ENCODE measurements around the gene TMEM26.

Gene TMEM26

DNA sequence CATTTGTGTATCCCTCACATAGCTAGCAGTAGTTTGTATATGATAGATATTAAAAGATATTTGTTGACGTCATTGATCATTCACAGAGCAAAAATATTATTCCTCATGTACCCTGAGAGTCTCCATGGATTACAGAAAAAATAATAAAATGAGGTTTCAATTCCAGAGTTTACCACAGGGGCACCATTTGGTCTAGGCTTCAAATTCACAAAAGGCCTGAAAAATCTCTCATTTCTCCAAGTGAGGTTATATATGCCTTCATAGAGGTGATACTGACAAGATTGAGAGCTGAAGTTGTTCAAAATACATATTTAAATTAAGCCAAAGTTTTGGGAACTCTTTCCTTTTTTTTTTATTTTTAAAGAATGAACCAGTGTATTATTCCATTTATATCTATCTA lies 52.7 kb downstream of the TMEM26 start:
- no peak overlapping the region for H3K27ac ChIP-seq (ENCODE audit: low read depth, low read length)
- H3K4ac ChIP-seq (ENCODE audit: low read depth, low read length) = no peak overlapping the region
- DNase-seq = no peak
- H2BK5ac ChIP-seq (ENCODE audit: low read length) = no peak overlapping the region
- no peaks in the 10 kb centered on the region for H3K36me3 ChIP-seq (ENCODE audit: control insufficient read depth, insufficient read depth, low read length)
- no peak overlapping the region for H2BK120ac ChIP-seq (ENCODE audit: low read depth, low read length)
- H3K4me3 ChIP-seq (ENCODE audit: low read length) = no peak overlapping the region
- no peaks in the 10 kb centered on the region for H3K79me2 ChIP-seq (ENCODE audit: control insufficient read depth, insufficient read depth, low read length)
- H3K79me1 ChIP-seq (ENCODE audit: low read length) = no peaks in the 10 kb centered on the region
- H4K5ac ChIP-seq (ENCODE audit: low read length) = no peak overlapping the region
- no peak overlapping the region for H4K8ac ChIP-seq (ENCODE audit: low read depth, low read length)
- WGBS (ENCODE audit: extremely low coverage, insufficient coverage, low lambda C conversion rate) = no CpG with 5 or more reads among the region's 1 CpG
- H3K4me2 ChIP-seq (ENCODE audit: low read length) = no peak overlapping the region
- H3K4me1 ChIP-seq (ENCODE audit: control insufficient read depth, low read depth, low read length) = no peaks in the 10 kb centered on the region
- H3K56ac ChIP-seq (ENCODE audit: low read length) = no peak overlapping the region
- no peak overlapping the region for H2BK15ac ChIP-seq (replicated peaks; ENCODE audit: low read depth)
- H3K27me3 ChIP-seq (ENCODE audit: insufficient read depth, low read length, poor library complexity) = no peaks in the 10 kb centered on the region
- H2AK5ac ChIP-seq (ENCODE audit: low read length) = no peak overlapping the region
- H3K23ac ChIP-seq (ENCODE audit: low read length) = no peak overlapping the region
- H3K9ac ChIP-seq (ENCODE audit: low read length) = no peak overlapping the region
- H3K18ac ChIP-seq (ENCODE audit: low read length) = no peak overlapping the region

DNA sequence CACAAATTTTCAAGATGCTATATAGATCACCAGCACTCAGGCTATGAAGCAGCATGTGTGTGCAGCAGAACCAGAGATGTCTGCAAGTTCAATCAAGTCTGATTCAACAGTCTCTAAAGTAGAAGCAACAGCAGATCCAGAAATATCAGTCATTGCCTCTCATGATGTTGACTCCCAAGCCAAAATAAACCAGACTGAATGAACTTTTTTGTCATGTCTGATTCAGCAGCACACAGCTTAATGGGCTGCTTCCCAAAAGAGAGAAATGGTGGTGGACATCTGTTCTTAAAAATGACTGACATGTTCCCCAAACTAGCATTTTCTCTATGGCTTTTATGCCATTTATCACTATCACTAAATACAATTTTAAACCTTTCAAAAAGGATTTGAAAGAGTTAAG lies 53.8 kb downstream of the TMEM26 start:
- Histone ChIP-seq H3K9ac (ENCODE audit: low read length) (no peak overlapping the region), H3K79me1 (ENCODE audit: low read length) (no peaks in the 10 kb centered on the region), H2AK5ac (ENCODE audit: low read length) (no peak overlapping the region), H3K36me3 (ENCODE audit: control insufficient read depth, insufficient read depth, low read length) (no peaks in the 10 kb centered on the region), H3K4me1 (ENCODE audit: control insufficient read depth, low read depth, low read length) (no peaks in the 10 kb centered on the region), H2BK15ac (replicated peaks; ENCODE audit: low read depth) (no peak overlapping the region), H3K79me2 (ENCODE audit: control insufficient read depth, insufficient read depth, low read length) (no peaks in the 10 kb centered on the region), H3K27me3 (ENCODE audit: insufficient read depth, low read length, poor library complexity) (no peaks in the 10 kb centered on the region), H3K4me3 (ENCODE audit: low read length) (no peak overlapping the region), H3K23ac (ENCODE audit: low read length) (no peak overlapping the region), H3K18ac (ENCODE audit: low read length) (no peak overlapping the region), H3K27ac (ENCODE audit: low read depth, low read length) (no peak overlapping the region), H4K8ac (ENCODE audit: low read depth, low read length) (no peak overlapping the region), H2BK120ac (ENCODE audit: low read depth, low read length) (no peak overlapping the region), H2BK5ac (ENCODE audit: low read length) (no peak overlapping the region), H3K4ac (ENCODE audit: low read depth, low read length) (no peak overlapping the region), H3K56ac (ENCODE audit: low read length) (no peak overlapping the region), H3K4me2 (ENCODE audit: low read length) (no peak overlapping the region), H4K5ac (ENCODE audit: low read length) (no peak overlapping the region)
- no peak for DNase-seq

DNA sequence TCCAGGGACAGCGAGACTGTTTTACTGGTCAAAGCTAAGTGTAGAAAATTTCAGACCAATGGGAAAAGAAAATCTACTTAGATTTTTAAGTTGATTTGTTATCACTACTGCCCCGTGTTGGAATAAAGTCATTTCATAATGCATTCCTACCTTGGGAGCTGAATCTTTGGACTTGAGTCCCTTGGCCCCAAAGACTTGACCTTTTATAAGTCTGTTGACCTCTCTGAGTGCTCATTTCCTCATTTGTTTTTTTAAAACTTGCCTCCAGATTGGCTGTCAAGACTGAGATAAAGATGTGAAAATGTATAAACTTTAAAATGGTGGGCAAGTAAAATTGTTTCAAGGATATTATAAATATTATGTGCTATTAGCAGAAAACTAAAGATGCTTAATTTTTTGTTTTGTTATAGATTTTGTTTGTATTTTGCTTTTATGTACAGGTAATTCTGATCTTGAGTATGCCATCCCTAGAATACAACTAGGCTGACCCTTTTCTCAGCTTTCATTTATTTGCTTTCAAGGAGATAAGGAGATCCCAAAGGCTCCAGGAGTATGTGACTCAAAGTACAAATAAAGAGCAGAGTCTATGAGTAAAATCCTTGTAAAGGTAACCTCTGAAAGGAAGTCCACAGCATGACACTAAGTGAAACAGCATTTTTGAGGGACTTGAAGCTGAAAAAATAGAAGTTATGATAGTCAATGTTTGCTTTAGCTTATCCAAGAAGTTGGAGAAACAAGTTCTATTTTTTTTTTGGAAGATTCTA lies 54.6 kb downstream of the TMEM26 start:
- no peak overlapping the region for H3K4me3 ChIP-seq (ENCODE audit: low read length)
- H4K8ac ChIP-seq (ENCODE audit: low read depth, low read length) = no peak overlapping the region
- no CpG with 5 or more reads among the region's 2 CpGs for WGBS (ENCODE audit: extremely low coverage, insufficient coverage, low lambda C conversion rate)
- no peak overlapping the region for H3K27ac ChIP-seq (ENCODE audit: low read depth, low read length)
- H3K4ac ChIP-seq (ENCODE audit: low read depth, low read length) = no peak overlapping the region
- no peaks in the 10 kb centered on the region for H3K4me1 ChIP-seq (ENCODE audit: control insufficient read depth, low read depth, low read length)
- H3K4me2 ChIP-seq (ENCODE audit: low read length) = no peak overlapping the region
- no peak overlapping the region for H2BK120ac ChIP-seq (ENCODE audit: low read depth, low read length)
- no peak overlapping the region for H4K5ac ChIP-seq (ENCODE audit: low read length)
- no peak for DNase-seq
- H3K18ac ChIP-seq (ENCODE audit: low read length) = no peak overlapping the region
- H3K79me2 ChIP-seq (ENCODE audit: control insufficient read depth, insufficient read depth, low read length) = no peaks in the 10 kb centered on the region
- no peak overlapping the region for H2BK5ac ChIP-seq (ENCODE audit: low read length)
- no peak overlapping the region for H2AK5ac ChIP-seq (ENCODE audit: low read length)
- no peak overlapping the region for H2BK15ac ChIP-seq (replicated peaks; ENCODE audit: low read depth)
- H3K23ac ChIP-seq (ENCODE audit: low read length) = no peak overlapping the region
- no peaks in the 10 kb centered on the region for H3K27me3 ChIP-seq (ENCODE audit: insufficient read depth, low read length, poor library complexity)
- H3K36me3 ChIP-seq (ENCODE audit: control insufficient read depth, insufficient read depth, low read length) = no peaks in the 10 kb centered on the region
- no peak overlapping the region for H3K9ac ChIP-seq (ENCODE audit: low read length)
- H3K79me1 ChIP-seq (ENCODE audit: low read length) = no peaks in the 10 kb centered on the region
- H3K56ac ChIP-seq (ENCODE audit: low read length) = no peak overlapping the region

DNA sequence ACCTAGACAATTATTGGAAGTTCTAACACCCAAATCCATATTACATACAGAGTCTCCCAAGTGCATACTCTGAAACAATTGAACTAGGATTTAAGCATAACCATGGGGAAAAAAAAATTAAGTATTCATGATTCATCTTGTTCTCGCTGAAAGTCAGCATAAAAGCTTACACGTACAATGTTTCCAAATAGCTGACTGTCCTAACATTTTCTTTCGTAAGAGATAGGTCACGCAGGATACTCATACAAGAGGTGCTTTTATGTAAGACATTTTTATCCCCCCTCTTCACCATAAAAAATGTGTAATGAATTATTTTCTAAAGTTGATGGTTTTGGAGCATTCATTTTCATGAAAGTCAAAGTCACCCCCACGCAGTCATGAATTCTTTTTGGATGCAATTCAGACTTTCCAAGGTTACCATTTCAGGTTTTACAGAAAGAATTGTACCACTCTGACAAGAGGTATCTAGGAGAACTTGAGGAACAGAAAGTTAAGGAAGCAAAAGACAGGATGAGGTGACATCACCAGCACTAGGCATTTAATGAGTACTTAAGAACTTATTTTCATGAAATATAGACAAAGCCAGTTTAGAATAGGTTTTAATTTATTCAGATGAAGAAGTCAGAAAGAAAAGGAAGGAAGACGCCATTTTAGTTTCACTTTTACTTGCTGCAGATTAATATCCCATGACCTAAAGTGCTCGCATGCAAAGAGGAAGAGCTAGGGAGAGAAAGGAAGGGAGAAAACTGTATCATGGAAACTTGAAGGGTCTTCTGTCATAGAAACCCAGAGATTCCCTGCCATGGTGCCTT lies 55.8 kb downstream of the TMEM26 start:
- no peak overlapping the region for H4K5ac ChIP-seq (ENCODE audit: low read length)
- no peak overlapping the region for H3K4me3 ChIP-seq (ENCODE audit: low read length)
- no peak overlapping the region for H4K8ac ChIP-seq (ENCODE audit: low read depth, low read length)
- no CpG with 5 or more reads among the region's 7 CpGs for WGBS (ENCODE audit: extremely low coverage, insufficient coverage, low lambda C conversion rate)
- H3K23ac ChIP-seq (ENCODE audit: low read length) = no peak overlapping the region
- H2BK5ac ChIP-seq (ENCODE audit: low read length) = no peak overlapping the region
- no peaks in the 10 kb centered on the region for H3K79me1 ChIP-seq (ENCODE audit: low read length)
- no peaks in the 10 kb centered on the region for H3K36me3 ChIP-seq (ENCODE audit: control insufficient read depth, insufficient read depth, low read length)
- H3K4ac ChIP-seq (ENCODE audit: low read depth, low read length) = no peak overlapping the region
- H3K9ac ChIP-seq (ENCODE audit: low read length) = no peak overlapping the region
- no peaks in the 10 kb centered on the region for H3K27me3 ChIP-seq (ENCODE audit: insufficient read depth, low read length, poor library complexity)
- H2AK5ac ChIP-seq (ENCODE audit: low read length) = no peak overlapping the region
- H2BK15ac ChIP-seq (replicated peaks; ENCODE audit: low read depth) = no peak overlapping the region
- no peaks in the 10 kb centered on the region for H3K4me1 ChIP-seq (ENCODE audit: control insufficient read depth, low read depth, low read length)
- no peak overlapping the region for H2BK120ac ChIP-seq (ENCODE audit: low read depth, low read length)
- no peak overlapping the region for H3K18ac ChIP-seq (ENCODE audit: low read length)
- H3K27ac ChIP-seq (ENCODE audit: low read depth, low read length) = no peak overlapping the region
- DNase-seq = no peak
- no peak overlapping the region for H3K56ac ChIP-seq (ENCODE audit: low read length)
- no peak overlapping the region for H3K4me2 ChIP-seq (ENCODE audit: low read length)
- no peaks in the 10 kb centered on the region for H3K79me2 ChIP-seq (ENCODE audit: control insufficient read depth, insufficient read depth, low read length)

DNA sequence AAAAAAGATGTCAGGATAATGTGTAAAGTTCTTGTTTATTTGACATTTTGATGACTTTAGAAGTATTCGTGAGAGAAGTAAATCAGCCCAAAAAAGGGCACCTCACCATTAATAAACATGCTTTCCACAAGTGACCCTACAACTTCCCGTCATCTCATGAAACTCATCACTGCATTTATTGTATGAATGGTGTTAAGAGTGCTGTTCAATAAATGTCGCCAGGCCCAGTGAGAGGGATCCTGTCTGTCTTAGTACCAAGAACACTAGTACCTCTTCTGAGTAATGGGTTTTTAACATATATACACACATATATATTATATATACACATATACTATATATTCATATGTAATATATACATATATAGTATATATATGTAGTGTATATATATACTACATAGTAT lies 61.9 kb downstream of the TMEM26 start:
- no peak overlapping the region for H3K4me2 ChIP-seq (ENCODE audit: low read length)
- no peak overlapping the region for H4K5ac ChIP-seq (ENCODE audit: low read length)
- no peak overlapping the region for H2BK120ac ChIP-seq (ENCODE audit: low read depth, low read length)
- H3K79me2 ChIP-seq (ENCODE audit: control insufficient read depth, insufficient read depth, low read length) = no peaks in the 10 kb centered on the region
- H3K27me3 ChIP-seq (ENCODE audit: insufficient read depth, low read length, poor library complexity) = no peaks in the 10 kb centered on the region
- H2BK5ac ChIP-seq (ENCODE audit: low read length) = no peak overlapping the region
- no peak overlapping the region for H3K56ac ChIP-seq (ENCODE audit: low read length)
- no peak overlapping the region for H3K4me3 ChIP-seq (ENCODE audit: low read length)
- no peak overlapping the region for H3K9ac ChIP-seq (ENCODE audit: low read length)
- H3K4ac ChIP-seq (ENCODE audit: low read depth, low read length) = no peak overlapping the region
- H2AK5ac ChIP-seq (ENCODE audit: low read length) = no peak overlapping the region
- no peaks in the 10 kb centered on the region for H3K4me1 ChIP-seq (ENCODE audit: control insufficient read depth, low read depth, low read length)
- no CpG with 5 or more reads among the region's 3 CpGs for WGBS (ENCODE audit: extremely low coverage, insufficient coverage, low lambda C conversion rate)
- H3K27ac ChIP-seq (ENCODE audit: low read depth, low read length) = no peak overlapping the region
- H3K18ac ChIP-seq (ENCODE audit: low read length) = no peak overlapping the region
- H2BK15ac ChIP-seq (replicated peaks; ENCODE audit: low read depth) = no peak overlapping the region
- H4K8ac ChIP-seq (ENCODE audit: low read depth, low read length) = no peak overlapping the region
- DNase-seq = no peak
- no peaks in the 10 kb centered on the region for H3K79me1 ChIP-seq (ENCODE audit: low read length)
- no peaks in the 10 kb centered on the region for H3K36me3 ChIP-seq (ENCODE audit: control insufficient read depth, insufficient read depth, low read length)
- H3K23ac ChIP-seq (ENCODE audit: low read length) = no peak overlapping the region

All from mesendoderm (in vitro differentiated cells).